Astrocyte (in vitro differentiated cells and primary cell): ENCODE results near the gene HEMK1. TPM values are rescaled to one million over a fixed set of nuclear protein-coding genes. Genes with fewer than 3 reads are reported as not detected.

Experiments
- DNase-seq: peaks from one replicate; pipeline ENCODE4 v3.0.0-alpha.2; 2010; ENCODE audit warnings: low read depth
- FAIRE-seq: peaks from 2 replicates; lab custom pipeline; 2011; peaks lifted over from hg19 to GRCh38; lab: Jason Lieb, UNC
- H2AFZ ChIP-seq: 2 replicates; pipeline ENCODE4 v1.6.0; 2012; ENCODE audit warnings: low read depth, low read length, inconsistent platforms
- H3K27ac ChIP-seq: 2 replicates; pipeline ENCODE4 v1.5.1; 2011; ENCODE audit warnings: low read depth, low read length, inconsistent platforms
- H3K27me3 ChIP-seq: 2 replicates; pipeline ENCODE4 v1.6.0; 2011; ENCODE audit warnings: low read length, inconsistent platforms; ENCODE audit not compliant: insufficient read depth
- H3K36me3 ChIP-seq: 2 replicates; pipeline ENCODE4 v1.5.1; 2011; ENCODE audit warnings: low read length, inconsistent platforms; ENCODE audit not compliant: insufficient read depth
- H3K4me1 ChIP-seq: 2 replicates; pipeline ENCODE4 v1.5.1; 2011; ENCODE audit warnings: low read length, inconsistent platforms; ENCODE audit not compliant: insufficient read depth
- H3K4me2 ChIP-seq: 2 replicates; pipeline ENCODE4 v1.6.0; 2012; ENCODE audit warnings: low read length, inconsistent platforms
- H3K4me3 ChIP-seq: 2 replicates; pipeline ENCODE4 v1.5.1; 2011; ENCODE audit warnings: low read depth, mild to moderate bottlenecking, low read length, inconsistent platforms; ENCODE audit not compliant: insufficient read depth
- H3K79me2 ChIP-seq: 2 replicates; pipeline ENCODE4 v1.6.0; 2012; ENCODE audit warnings: mild to moderate bottlenecking, low read length, inconsistent platforms; ENCODE audit not compliant: insufficient read depth
- H3K9ac ChIP-seq: 2 replicates; pipeline ENCODE4 v1.6.0; 2012; ENCODE audit warnings: mild to moderate bottlenecking, low read length, inconsistent platforms
- H3K9me3 ChIP-seq: 2 replicates; pipeline ENCODE4 v1.5.1; 2012; ENCODE audit warnings: low read depth, mild to moderate bottlenecking, low read length, inconsistent platforms; ENCODE audit not compliant: insufficient read depth
- H4K20me1 ChIP-seq: 2 replicates; pipeline ENCODE4 v1.6.0; 2012; ENCODE audit warnings: low read length, inconsistent platforms; ENCODE audit not compliant: insufficient read depth
- H3K27ac Mint-ChIP-seq: one replicate; pipeline ENCODE4 v1.8.0; 2021; ENCODE audit warnings: mild to moderate bottlenecking, mixed read lengths; ENCODE audit not compliant: unreplicated experiment
- H3K27me3 Mint-ChIP-seq: one replicate; pipeline ENCODE4 v1.8.0; 2021; ENCODE audit warnings: low read depth, mixed read lengths; ENCODE audit not compliant: unreplicated experiment
- H3K36me3 Mint-ChIP-seq: one replicate; pipeline ENCODE4 v1.8.0; 2021; ENCODE audit warnings: low read depth, mixed read lengths; ENCODE audit not compliant: unreplicated experiment
- H3K4me1 Mint-ChIP-seq: one replicate; pipeline ENCODE4 v1.8.0; 2021; ENCODE audit warnings: low read depth, mixed read lengths; ENCODE audit not compliant: unreplicated experiment
- H3K4me3 Mint-ChIP-seq: one replicate; pipeline ENCODE4 v1.8.0; 2021; ENCODE audit warnings: mild to moderate bottlenecking, moderate library complexity, mixed read lengths; ENCODE audit not compliant: unreplicated experiment
- H3K9me3 Mint-ChIP-seq: one replicate; pipeline ENCODE4 v1.8.0; 2021; ENCODE audit warnings: mild to moderate bottlenecking, mixed read lengths; ENCODE audit not compliant: unreplicated experiment
- CTCF ChIP-seq: IDR thresholded peaks from 2 replicates; pipeline ENCODE4 v1.5.1; 2011; ENCODE audit warnings: low read depth, mild to moderate bottlenecking, inconsistent platforms, low read length, moderate library complexity; ENCODE audit not compliant: insufficient read depth
- EZH2 ChIP-seq: IDR thresholded peaks from 2 replicates; pipeline ENCODE4 v1.6.1; 2012; ENCODE audit warnings: mild to moderate bottlenecking, low read length, inconsistent platforms; ENCODE audit not compliant: insufficient read depth
- total RNA-seq: library from RNA; stranded (reverse); gene quantifications from 2 replicates; pipeline ENCODE4 v1.2.1, GENCODE V29; 2021

HEMK1 gene
- total RNA-seq, 1 donor from 2014 or later = 13.6 TPM

GRCh38 chr3:50612970-50613846 is 43.9 kb downstream of the HEMK1 start:
- FAIRE-seq (no peak), DNase-seq (no peak)
- no peak overlapping the region for H3K9ac ChIP-seq
- peaks cover 5% of the 10 kb centered on the region for H3K79me2 ChIP-seq
- no peaks in the 10 kb centered on the region for H3K36me3 ChIP-seq
- no peaks in the 10 kb centered on the region for H3K9me3 Mint-ChIP-seq
- H3K27me3 Mint-ChIP-seq = peaks cover 50% of the 10 kb centered on the region
- H4K20me1 ChIP-seq = peaks cover 4% of the 10 kb centered on the region
- peaks cover 26% of the 10 kb centered on the region for H3K4me1 ChIP-seq
- H3K27ac ChIP-seq = no peak overlapping the region
- H2AFZ ChIP-seq = no peak overlapping the region
- H3K4me3 Mint-ChIP-seq = peak overlapping the region; percentile 82
- H3K36me3 Mint-ChIP-seq = peaks cover 3% of the 10 kb centered on the region
- H3K4me1 Mint-ChIP-seq = peaks cover 5% of the 10 kb centered on the region
- no peak overlapping the region for H3K4me3 ChIP-seq
- no peak overlapping the region for H3K4me2 ChIP-seq
- TF ChIP-seq EZH2 = no peak
- no peak for TF ChIP-seq CTCF
- no peak overlapping the region for H3K27ac Mint-ChIP-seq
- no peaks in the 10 kb centered on the region for H3K9me3 ChIP-seq
- H3K27me3 ChIP-seq = no peaks in the 10 kb centered on the region

- Mint-ChIP-seq H3K36me3 (peaks cover under 1% of the 10 kb centered on the region), H3K27me3 (peaks cover 37% of the 10 kb centered on the region)
- H3K79me2 ChIP-seq = peaks cover 5% of the 10 kb centered on the region
Observed at GRCh38 chr3:50615190-50615589, 45.9 kb downstream of the HEMK1 start.

GRCh38 chr3:50616003-50616769 is 46.9 kb downstream of the HEMK1 start:
- Histone ChIP-seq H3K4me2 (peak overlapping the region; percentile 96), H3K27me3 (no peaks in the 10 kb centered on the region), H3K9ac (peak overlapping the region; percentile 63), H4K20me1 (no peaks in the 10 kb centered on the region), H3K79me2 (peaks cover 5% of the 10 kb centered on the region), H3K9me3 (no peaks in the 10 kb centered on the region), H3K4me1 (peaks cover 22% of the 10 kb centered on the region), H3K36me3 (no peaks in the 10 kb centered on the region), H3K4me3 (peak overlapping the region; percentile 63), H3K27ac (no peak overlapping the region), H2AFZ (peak overlapping the region; percentile 90)
- Mint-ChIP-seq H3K9me3 (no peaks in the 10 kb centered on the region), H3K27ac (peak overlapping the region; percentile 79), H3K4me1 (peaks cover 5% of the 10 kb centered on the region), H3K27me3 (peaks cover 28% of the 10 kb centered on the region), H3K4me3 (peak overlapping the region; percentile 85), H3K36me3 (peaks cover 7% of the 10 kb centered on the region)
- DNase-seq (peak; percentile 53), FAIRE-seq (peak; percentile 5)
- TF ChIP-seq CTCF (peak; percentile 99), EZH2 (no peak)

More at GRCh38 chr3:50615190-50615589, 45.9 kb downstream of the HEMK1 start:
- Mint-ChIP-seq H3K4me1 (peaks cover 5% of the 10 kb centered on the region), H3K9me3 (no peaks in the 10 kb centered on the region), H3K4me3 (no peak overlapping the region), H3K27ac (no peak overlapping the region)
- H3K4me2 ChIP-seq = no peak overlapping the region
- H4K20me1 ChIP-seq = peaks cover 4% of the 10 kb centered on the region
- no peak overlapping the region for H3K27ac ChIP-seq
- no peak overlapping the region for H2AFZ ChIP-seq
- no peaks in the 10 kb centered on the region for H3K9me3 ChIP-seq
- no peak for TF ChIP-seq EZH2
- DNase-seq (no peak), FAIRE-seq (no peak)
- H3K4me3 ChIP-seq = no peak overlapping the region
- H3K27me3 ChIP-seq = no peaks in the 10 kb centered on the region
- peaks cover 26% of the 10 kb centered on the region for H3K4me1 ChIP-seq
- H3K9ac ChIP-seq = no peak overlapping the region
- no peaks in the 10 kb centered on the region for H3K36me3 ChIP-seq
